NCI-H748 treated with DMSO at 0.1 percent for 48 hours (cell line): ENCODE data around the gene ANXA11.
"Not testable (repeated sequence)": the region's sequence is repeated elsewhere in the genome, so short reads cannot be mapped to it uniquely, and the experiment has no call there.

Experiments
- DNase-seq: peaks from one replicate; lab custom pipeline; 2025; lab: John Stamatoyannopoulos, UW

Gene ANXA11

GRCh38 chr10:80207768-80208370, 2.5 kb upstream of the ANXA11 start:
- no peak for DNase-seq

GRCh38 chr10:80206277-80206655, 929 bp upstream of the ANXA11 start:
- DNase-seq, result no peak

- DNase-seq, result no peak
Observed at GRCh38 chr10:80204677-80205476, 460 bp downstream of the ANXA11 start.

- no peak for DNase-seq
Observed at GRCh38 chr10:80203835-80204676, 1.3 kb downstream of the ANXA11 start.

GRCh38 chr10:80202934-80203834, 2.2 kb downstream of the ANXA11 start:
- no peak for DNase-seq

GRCh38 chr10:80202530-80202929, 2.8 kb downstream of the ANXA11 start:
- not testable (repeated sequence) for DNase-seq

- no peak for DNase-seq
Observed at GRCh38 chr10:80201608-80202141, 3.7 kb downstream of the ANXA11 start.

GRCh38 chr10:80200687-80201086, 4.7 kb downstream of the ANXA11 start:
- DNase-seq, result no peak

GRCh38 chr10:80200259-80200658, 5.1 kb downstream of the ANXA11 start:
- DNase-seq, result no peak

- no peak for DNase-seq
Observed at GRCh38 chr10:80199828-80200227, 5.5 kb downstream of the ANXA11 start.

GRCh38 chr10:80197972-80198916, 7.1 kb downstream of the ANXA11 start:
- DNase-seq, result no peak

- DNase-seq, result no peak
Observed at GRCh38 chr10:80196950-80197315, 8.4 kb downstream of the ANXA11 start.

GRCh38 chr10:80196270-80196949, 8.9 kb downstream of the ANXA11 start:
- no peak for DNase-seq

GRCh38 chr10:80195046-80195574, 10.2 kb downstream of the ANXA11 start:
- DNase-seq, result no peak

GRCh38 chr10:80194373-80195045, 10.8 kb downstream of the ANXA11 start:
- no peak for DNase-seq

- no peak for DNase-seq
Observed at GRCh38 chr10:80192553-80192952, 12.8 kb downstream of the ANXA11 start.

GRCh38 chr10:80191589-80192270, 13.6 kb downstream of the ANXA11 start:
- DNase-seq, result no peak

GRCh38 chr10:80188713-80189112, 16.6 kb downstream of the ANXA11 start:
- DNase-seq, result no peak
